Cardiac muscle cell (in vitro differentiated cells and primary cell): ENCODE data around the gene SLC5A4. TPM values are rescaled to one million over a fixed set of nuclear protein-coding genes. Genes with fewer than 3 reads are reported as not detected.

Experiments used
- DNase-seq, 2 donors: peaks; one replicate each; pipeline versions ENCODE4 v3.0.0 to v3.0.0-alpha.2; 2010 to 2017; ENCODE audit warnings: low read depth in 1 of 2, low spot score in 1 of 2
- H3K27ac ChIP-seq: fragments of 200-600 bp; sonication (generic); 2 replicates; pipeline ENCODE4 v1.5.1; 2016
- H3K27me3 ChIP-seq: fragments of 200-600 bp; sonication (generic); 2 replicates; pipeline ENCODE4 v1.6.0; 2016; ENCODE audit warnings: control low read depth
- H3K36me3 ChIP-seq: fragments of 200-600 bp; sonication (generic); 2 replicates; pipeline ENCODE4 v1.5.1; 2016; ENCODE audit warnings: control low read depth
- H3K4me1 ChIP-seq: fragments of 200-600 bp; sonication (generic); 2 replicates; pipeline ENCODE4 v1.8.1; 2017; ENCODE audit warnings: low read depth, mild to moderate bottlenecking, mixed run types
- H3K4me3 ChIP-seq: fragments of 200-600 bp; sonication (generic); 2 replicates; pipeline ENCODE4 v1.5.1; 2016; ENCODE audit warnings: mild to moderate bottlenecking
- H3K9me3 ChIP-seq: fragments of 200-600 bp; sonication (generic); 2 replicates; pipeline ENCODE4 v1.5.1; 2017; ENCODE audit warnings: low read depth, mild to moderate bottlenecking, control low read depth
- polyA plus RNA-seq: library from polyadenylated mRNA; unstranded; fragments of >200 nt; fragmentation: Nextera tagmentation; extraction: Ambion mirVana; gene quantifications from 2 replicates; pipeline ENCODE4 v1.2.1, GENCODE V29; 2016
- total RNA-seq: library from RNA; depleted of rRNA; stranded (reverse); fragments of >200 nt; gene quantifications from 2 replicates; pipeline ENCODE4 v1.2.3, GENCODE V29; 2016
- TF ChIP-seq, protein P1 (sequence below): IDR thresholded peaks from 2 replicates; pipeline ENCODE4 v1.5.1; 2012; ENCODE audit warnings: low read depth, mild to moderate bottlenecking, low read length

SLC5A4 gene
- total and polyA plus RNA-seq, 2 experiments from 2014 or later, result not detected

DNA sequence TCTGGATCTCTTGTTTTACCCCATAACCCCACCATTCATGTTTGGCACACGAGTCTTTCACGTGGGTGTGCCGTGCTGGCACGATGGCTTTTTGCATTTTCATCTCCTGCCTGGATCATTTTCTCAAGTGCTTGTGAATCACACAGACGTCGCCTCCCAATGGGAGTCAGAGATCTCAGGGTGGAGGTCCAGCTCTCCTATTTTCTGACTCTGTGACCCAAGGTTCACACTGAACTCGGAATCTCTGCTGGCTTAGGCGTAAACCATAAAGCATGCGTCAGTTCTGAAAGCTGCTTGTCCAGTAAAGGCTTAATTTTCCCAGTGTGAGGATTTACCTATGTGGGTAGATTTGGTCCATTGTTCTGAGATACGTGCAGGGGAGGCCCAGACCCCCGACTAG is 80.0 kb downstream of the SLC5A4 start:
- Histone ChIP-seq H3K9me3 (no peaks in the 10 kb centered on the region), H3K27ac (no peak overlapping the region), H3K4me1 (no peaks in the 10 kb centered on the region), H3K27me3 (peaks cover 32% of the 10 kb centered on the region), H3K4me3 (no peak overlapping the region), H3K36me3 (no peaks in the 10 kb centered on the region)
- no peak for DNase-seq
- TF ChIP-seq, protein P1, sequence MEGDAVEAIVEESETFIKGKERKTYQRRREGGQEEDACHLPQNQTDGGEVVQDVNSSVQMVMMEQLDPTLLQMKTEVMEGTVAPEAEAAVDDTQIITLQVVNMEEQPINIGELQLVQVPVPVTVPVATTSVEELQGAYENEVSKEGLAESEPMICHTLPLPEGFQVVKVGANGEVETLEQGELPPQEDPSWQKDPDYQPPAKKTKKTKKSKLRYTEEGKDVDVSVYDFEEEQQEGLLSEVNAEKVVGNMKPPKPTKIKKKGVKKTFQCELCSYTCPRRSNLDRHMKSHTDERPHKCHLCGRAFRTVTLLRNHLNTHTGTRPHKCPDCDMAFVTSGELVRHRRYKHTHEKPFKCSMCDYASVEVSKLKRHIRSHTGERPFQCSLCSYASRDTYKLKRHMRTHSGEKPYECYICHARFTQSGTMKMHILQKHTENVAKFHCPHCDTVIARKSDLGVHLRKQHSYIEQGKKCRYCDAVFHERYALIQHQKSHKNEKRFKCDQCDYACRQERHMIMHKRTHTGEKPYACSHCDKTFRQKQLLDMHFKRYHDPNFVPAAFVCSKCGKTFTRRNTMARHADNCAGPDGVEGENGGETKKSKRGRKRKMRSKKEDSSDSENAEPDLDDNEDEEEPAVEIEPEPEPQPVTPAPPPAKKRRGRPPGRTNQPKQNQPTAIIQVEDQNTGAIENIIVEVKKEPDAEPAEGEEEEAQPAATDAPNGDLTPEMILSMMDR, result no peak

Other genes starting within 250 kb of the SLC5A4 start
- 0.45 and 1.7 TPM in 2 replicates for gene SLC5A1, start 212.1 kb downstream of the SLC5A4 start, total RNA-seq
- 0.76 and 1.3 TPM in 2 replicates for gene SLC5A1, start 212.1 kb downstream of the SLC5A4 start, polyA plus RNA-seq
- gene C22orf42, start 96.0 kb downstream of the SLC5A4 start, total RNA-seq, result not detected in 2 replicates
- not detected in 2 replicates for gene C22orf42, start 96.0 kb downstream of the SLC5A4 start, polyA plus RNA-seq
- gene RFPL2, start 50.3 kb downstream of the SLC5A4 start, total RNA-seq, result 0.25 and 0.51 TPM in 2 replicates
- 0.19 and 0.40 TPM in 2 replicates for gene RFPL2, start 50.3 kb downstream of the SLC5A4 start, polyA plus RNA-seq
- not detected in 2 replicates for gene RFPL3, start 102.5 kb upstream of the SLC5A4 start, total RNA-seq
- gene RFPL3, start 102.5 kb upstream of the SLC5A4 start, polyA plus RNA-seq, result not detected in 2 replicates
- 104 and 109 TPM in 2 replicates for gene RTCB, start 156.9 kb upstream of the SLC5A4 start, total RNA-seq
- 137 and 154 TPM in 2 replicates for gene RTCB, start 156.9 kb upstream of the SLC5A4 start, polyA plus RNA-seq
- gene BPIFC, start 209.1 kb upstream of the SLC5A4 start, total RNA-seq, result not detected in 2 replicates
- not detected in 2 replicates for gene BPIFC, start 209.1 kb upstream of the SLC5A4 start, polyA plus RNA-seq
- 83.7 and 91.8 TPM in 2 replicates for gene FBXO7, start 219.5 kb upstream of the SLC5A4 start, total RNA-seq
- gene FBXO7, start 219.5 kb upstream of the SLC5A4 start, polyA plus RNA-seq, result 120 and 125 TPM in 2 replicates